GM12878 (cell line): ENCODE results near the gene NUBP1. TPM values are rescaled to one million over a fixed set of nuclear protein-coding genes. Genes with fewer than 3 reads are reported as not detected.

Source experiments
- BMI1 ChIP-seq: fragments of 450-650 bp; IDR thresholded peaks from 2 replicates; pipeline ENCODE4 v1.6.1; 2016; ENCODE audit warnings: mild to moderate bottlenecking, moderate library complexity, borderline replicate concordance
- CBFB ChIP-seq: IDR thresholded peaks from 2 replicates; pipeline ENCODE4 v1.6.1; 2016; ENCODE audit warnings: antibody characterized with exemption, low read depth
- CBX3 ChIP-seq: fragments of 200-600 bp; sonication (generic); IDR thresholded peaks from 2 replicates; pipeline ENCODE4 v1.6.1; 2016; ENCODE audit warnings: low read depth, borderline replicate concordance
- CTCF ChIP-seq, 3 experiments: IDR thresholded peaks in 2 of 3; conservative IDR thresholded peaks in 1 of 3; 2 replicates each; pipeline ENCODE4 v1.5.1; 2011; ENCODE audit warnings: low read depth in 3 of 3, low read length in 3 of 3, mild to moderate bottlenecking in 3 of 3, control low read depth in 2 of 3, moderate library complexity in 2 of 3, inconsistent platforms in 1 of 3, mixed read lengths in 1 of 3; ENCODE audit not compliant: control insufficient read depth in 2 of 3, insufficient read depth in 1 of 3; ENCODE audit errors: extremely low read depth in 1 of 3
- DPF2 ChIP-seq: fragments of 450-650 bp; IDR thresholded peaks from 2 replicates; pipeline ENCODE4 v1.6.1; 2017; ENCODE audit warnings: mild to moderate bottlenecking
- EP300 ChIP-seq, 2 experiments: fragments of 150-350 bp in 1 of 2; IDR thresholded peaks; 2 replicates each; pipeline ENCODE4 v1.6.1; 2011 to 2012; ENCODE audit warnings: low read depth in 2 of 2, low read length in 2 of 2, borderline replicate concordance in 1 of 2, improper control_type of control experiment in 1 of 2, inconsistent platforms in 1 of 2; ENCODE audit not compliant: control insufficient read depth in 1 of 2
- HDGF ChIP-seq: fragments of 450-650 bp; IDR thresholded peaks from 2 replicates; pipeline ENCODE4 v1.6.1; 2016; ENCODE audit warnings: antibody characterized with exemption
- IKZF2 ChIP-seq, 2 experiments: fragments of 450-650 bp; IDR thresholded peaks; 2 replicates each; pipeline ENCODE4 v1.6.1; 2017; ENCODE audit warnings: mild to moderate bottlenecking in 2 of 2, moderate library complexity in 2 of 2
- KDM1A ChIP-seq: fragments of 200-600 bp; sonication (generic); IDR thresholded peaks from 2 replicates; pipeline ENCODE4 v1.6.1; 2016; ENCODE audit warnings: borderline replicate concordance
- MTA2 ChIP-seq: fragments of 450-650 bp; IDR thresholded peaks from 2 replicates; pipeline ENCODE4 v1.6.1; 2016; ENCODE audit warnings: low read depth, mild to moderate bottlenecking, moderate library complexity
- MXI1 ChIP-seq: fragments of 150-350 bp; IDR thresholded peaks from 2 replicates; pipeline ENCODE4 v1.6.1; 2011; ENCODE audit warnings: low read depth, mild to moderate bottlenecking, inconsistent platforms, low read length, improper control_type of control experiment
- MYB ChIP-seq: fragments of 150-350 bp; IDR thresholded peaks from 2 replicates; pipeline ENCODE4 v1.6.1; 2014; ENCODE audit warnings: mild to moderate bottlenecking, low read depth, low read length, borderline replicate concordance
- NBN ChIP-seq: fragments of 450-650 bp; IDR thresholded peaks from 2 replicates; pipeline ENCODE4 v1.6.1; 2016
- PKNOX1 ChIP-seq: fragments of 450-650 bp; IDR thresholded peaks from 2 replicates; pipeline ENCODE4 v1.6.1; 2016; ENCODE audit warnings: mild to moderate bottlenecking
- POLR2AphosphoS5 ChIP-seq: IDR thresholded peaks from 2 replicates; pipeline ENCODE4 v1.6.1; 2011; ENCODE audit warnings: mild to moderate bottlenecking, low read length, inconsistent platforms
- PRDM15 ChIP-seq: fragments of 450-650 bp; formaldehyde crosslinking; IDR thresholded peaks from 2 replicates; pipeline ENCODE4 v1.4.0; 2020; ENCODE audit warnings: mild to moderate bottlenecking, moderate library complexity
- RELA ChIP-seq: fragments of 450-650 bp; IDR thresholded peaks from 2 replicates; pipeline ENCODE4 v1.8.0; 2014; ENCODE audit warnings: borderline replicate concordance; ENCODE audit not compliant: partially characterized antibody
- SMC3 ChIP-seq: IDR thresholded peaks from 2 replicates; pipeline ENCODE4 v1.6.1; 2011; ENCODE audit warnings: low read length, improper control_type of control experiment, borderline replicate concordance
- SREBF1 ChIP-seq: IDR thresholded peaks from 2 replicates; pipeline ENCODE4 v1.6.1; 2012; ENCODE audit warnings: mild to moderate bottlenecking, low read length
- STAT1 ChIP-seq: fragments of 450-650 bp; conservative IDR thresholded peaks from 2 replicates; pipeline ENCODE4 v1.6.1; 2014; ENCODE audit warnings: antibody characterized with exemption, mild to moderate bottlenecking
- TAF1 ChIP-seq: IDR thresholded peaks from 2 replicates; pipeline ENCODE4 v1.6.1; 2011; ENCODE audit warnings: mild to moderate bottlenecking, low read depth, low read length, borderline replicate concordance
- USF1 ChIP-seq: IDR thresholded peaks from 2 replicates; pipeline ENCODE4 v1.6.1; 2011; ENCODE audit warnings: borderline replicate concordance, low read depth, mild to moderate bottlenecking, moderate library complexity, mixed read lengths, low read length; ENCODE audit not compliant: insufficient read depth; ENCODE audit errors: extremely low read length
- ZNF24 ChIP-seq: fragments of 450-650 bp; IDR thresholded peaks from 2 replicates; pipeline ENCODE4 v1.6.1; 2017; ENCODE audit warnings: antibody characterized with exemption, mild to moderate bottlenecking
- ZNF274 ChIP-seq: IDR thresholded peaks from one replicate; pipeline ENCODE4 v1.8.0; 2011; ENCODE audit not compliant: insufficient read length, insufficient read depth
- polyA plus RNA-seq, 11 experiments: library from polyadenylated mRNA; depleted of rRNA in 4 of 11; unstranded in 6 of 11; stranded (reverse) in 5 of 11; fragments of >200 nt; fragmentation: Nextera tagmentation in 4 of 11; fragmentation: Illumina TruSeq in 1 of 11; extraction: Ambion mirVana in 4 of 11; extraction: Trizol in 1 of 11; gene quantifications; 1 replicate in 1 of 11; 2 replicates in 10 of 11; pipeline versions ENCODE4 v1.2.1 to v1.2.3, GENCODE V29; 2011 to 2016; ENCODE audit warnings: inconsistent platforms in 2 of 11, missing spikeins in 2 of 11, low read depth in 1 of 11
- total RNA-seq, 4 experiments: library from RNA; depleted of rRNA in 3 of 4; stranded (reverse); fragments of >200 nt in 3 of 4; fragmentation: Illumina TruSeq in 1 of 4; extraction: Trizol in 1 of 4; gene quantifications; 2 replicates each; pipeline versions ENCODE4 v1.2.1 to v1.2.3, GENCODE V29; 2013 to 2021

NUBP1 gene
- total and polyA plus RNA-seq, 10 of the 15 experiments (the other 5 are each of a cell fraction or from before 2014, with no cell fraction given), result 31.0 to 74.9 (median 58.3) TPM

DNA sequence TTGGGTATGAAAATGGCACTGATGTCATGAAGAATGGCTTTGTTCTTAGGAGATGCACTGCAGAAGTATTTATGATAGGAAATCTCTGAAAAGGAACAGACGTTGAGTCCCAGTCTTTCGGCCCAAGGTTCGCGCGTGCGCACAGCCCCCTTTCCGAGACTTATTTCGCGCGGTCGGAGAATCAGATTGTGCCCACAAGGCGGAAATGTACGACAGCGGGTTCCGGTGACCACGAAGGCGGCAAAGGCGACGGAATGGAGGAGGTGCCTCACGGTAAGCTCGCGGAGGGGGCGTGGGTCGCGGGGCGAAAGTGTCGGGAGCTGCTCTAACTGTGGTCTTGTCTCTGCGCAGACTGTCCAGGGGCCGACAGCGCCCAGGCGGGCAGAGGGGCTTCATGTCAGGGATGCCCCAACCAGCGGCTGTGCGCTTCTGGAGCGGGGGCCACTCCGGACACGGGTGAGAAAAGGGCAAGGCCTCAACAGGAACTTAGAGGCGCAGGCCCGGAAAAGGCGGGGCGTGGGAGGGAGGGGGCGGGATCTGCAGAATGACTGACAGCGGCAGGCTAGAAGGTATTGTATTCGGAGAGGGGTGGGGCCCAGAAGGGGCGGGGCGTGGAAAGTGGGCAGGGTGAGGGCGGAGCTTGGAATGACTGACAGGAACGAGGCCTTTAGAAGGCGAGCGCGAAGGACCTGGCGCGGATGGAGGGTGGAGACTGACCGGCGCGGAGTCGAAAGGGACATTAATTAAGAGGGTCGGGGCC is at the start of gene NUBP1 (continued):
- peak; percentile 95 for TF ChIP-seq POLR2AphosphoS5
- TF ChIP-seq CTCF (IDR thresholded peaks at IDR 0.05 in 2 of 3, conservative IDR thresholded peaks at IDR 0.05 in 1 of 3; ENCODE audit: control insufficient read depth in 2 of 3, extremely low read depth in 1 of 3, insufficient read depth in 1 of 3, low read depth in 3 of 3, low read length in 3 of 3), result peak in 1 of 3 experiments; percentile 8; a peak in 1 of 6 replicates
- TF ChIP-seq BMI1, result no peak
- TF ChIP-seq IKZF2 (IDR thresholded peaks at IDR 0.05), result peak in 1 of 2 experiments; percentile 56; a peak in 1 of 4 replicates
- TF ChIP-seq ZNF24, result no peak
- no peak for TF ChIP-seq KDM1A
- TF ChIP-seq CBX3, result no peak
- peak; percentile 29; the same call in 1 of the 2 replicates for TF ChIP-seq CBFB
- peak; percentile 98 for TF ChIP-seq PKNOX1
- TF ChIP-seq HDGF, result peak; percentile 95
- TF ChIP-seq MXI1, result peak; percentile 100
- 0 out of 4 replicates have a peak, but pooled peaks of 1 of the 2 experiments have one; percentile 4 for TF ChIP-seq EP300 (IDR thresholded peaks at IDR 0.05; ENCODE audit: borderline replicate concordance in 1 of 2, control insufficient read depth in 1 of 2, low read depth in 2 of 2, low read length in 2 of 2)
- peak; percentile 90; the same call in 1 of the 2 replicates for TF ChIP-seq STAT1
- TF ChIP-seq NBN, result peak; percentile 98
- TF ChIP-seq SMC3, result no peak
- no peak for TF ChIP-seq SREBF1
- TF ChIP-seq PRDM15 (CRISPR knock-in tag), result no peak
- TF ChIP-seq ZNF274, result no peak
- TF ChIP-seq USF1, result no peak
- TF ChIP-seq MTA2, result peak; percentile 53; the same call in 1 of the 2 replicates
- TF ChIP-seq DPF2, result peak; percentile 77
- peak; percentile 68 for TF ChIP-seq TAF1
- peak; percentile 82 for TF ChIP-seq RELA
- TF ChIP-seq MYB, result no peak
